ENCODE data around the gene GPC6.

GPC6 gene

DNA sequence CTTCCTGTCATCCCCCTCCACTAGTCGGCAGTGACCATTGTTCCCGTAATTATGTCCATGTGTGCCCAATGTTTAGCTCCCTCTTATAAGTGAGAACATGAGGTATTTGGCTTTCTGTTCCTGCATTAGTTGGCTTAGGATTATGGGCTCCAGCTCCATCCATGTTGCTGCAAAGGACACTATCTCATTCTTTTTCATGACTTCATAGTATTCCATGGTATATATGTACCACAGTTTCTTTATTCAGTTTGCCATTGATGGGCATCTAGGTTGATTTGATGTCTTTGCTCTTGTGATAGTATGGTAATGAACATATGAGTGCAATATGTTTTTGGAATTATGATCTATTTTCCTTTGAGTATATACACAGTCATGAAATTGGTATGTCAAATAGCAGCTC is 730.8 kb downstream of the GPC6 start:
- DNase-seq (ENCODE audit: low spot score) (no peak), FAIRE-seq (no peak)

DNA sequence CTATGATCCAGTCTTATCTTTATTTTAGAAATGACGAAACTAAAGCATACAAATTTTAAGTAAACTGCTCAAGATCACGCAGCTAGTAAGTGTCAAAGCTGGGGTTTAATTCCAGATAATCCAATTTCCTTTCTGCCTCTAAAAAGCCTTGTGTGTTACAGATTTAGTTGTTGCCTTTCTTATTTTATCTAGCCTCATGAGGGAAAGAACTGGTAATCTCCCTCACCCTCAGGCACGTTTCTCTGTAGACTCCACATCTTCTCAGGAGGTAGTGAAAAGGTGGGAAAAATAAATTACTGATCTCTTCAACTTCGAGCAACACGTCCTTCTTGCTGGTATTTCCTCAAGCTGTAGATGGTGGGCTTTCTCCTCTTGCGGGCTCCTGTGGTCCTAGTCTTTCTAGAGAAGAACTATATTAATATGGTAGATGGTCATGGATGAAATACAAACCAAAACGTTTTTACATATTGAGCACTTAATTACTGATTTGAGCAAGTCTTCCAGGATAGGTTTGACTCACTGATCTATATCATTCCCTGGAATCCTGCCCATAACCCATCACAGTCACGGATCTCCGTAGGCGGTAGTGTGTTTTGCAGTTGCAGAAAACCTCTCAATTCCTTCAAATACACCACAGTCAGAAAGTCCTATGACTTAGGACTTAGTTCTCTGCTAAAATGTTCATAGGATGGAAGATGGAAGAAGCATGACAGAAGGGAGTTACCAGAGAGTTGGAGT is 733.4 kb downstream of the GPC6 start:
- DNase-seq (ENCODE audit: low spot score): no peak

DNA sequence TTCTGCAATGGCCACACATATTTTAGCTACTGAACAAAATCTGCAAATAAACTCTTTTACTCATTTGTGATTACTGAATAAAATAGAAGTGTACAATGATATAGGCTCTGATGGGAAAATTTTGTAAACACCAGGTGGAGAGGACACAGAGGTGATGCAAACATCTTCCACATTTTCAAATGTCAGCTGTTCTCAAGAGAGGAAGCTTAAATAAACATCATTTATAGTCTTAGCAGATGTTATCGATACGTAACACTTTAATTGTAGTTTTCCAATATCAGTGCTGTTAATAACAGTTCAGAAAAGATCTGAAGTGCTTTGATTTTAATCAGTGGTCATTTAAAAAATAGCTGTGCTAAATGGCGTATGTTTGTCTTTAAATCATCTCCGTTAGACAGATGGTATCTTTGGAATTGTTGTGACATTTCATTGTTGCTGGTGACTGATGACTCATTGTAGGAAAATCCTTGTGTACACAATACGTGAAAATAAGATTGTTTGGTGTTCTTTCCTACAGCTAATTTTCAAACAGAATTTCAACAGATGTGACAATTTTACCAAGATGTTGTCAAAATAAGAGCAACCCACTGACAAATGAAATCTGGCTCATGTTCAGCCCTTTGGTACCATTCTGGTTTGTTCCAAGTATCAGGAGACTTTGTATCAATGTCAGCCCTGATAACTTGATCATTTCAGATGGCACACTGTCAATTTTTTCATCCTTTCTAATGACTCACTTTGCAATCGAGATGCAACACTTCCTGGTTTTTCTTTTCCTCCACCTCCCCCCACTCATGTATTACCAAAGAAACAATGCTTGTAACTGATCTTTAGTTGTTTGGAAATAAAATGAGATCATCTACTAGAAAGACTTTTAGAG is 736.9 kb downstream of the GPC6 start:
- DNase-seq (ENCODE audit: low spot score) (peak; percentile 12), FAIRE-seq (no peak)

More for the DNA sequence above, 733.4 kb downstream of the GPC6 start:
- no peak for FAIRE-seq

- DNase-seq (ENCODE audit: low spot score): no peak
- no peak for FAIRE-seq
These were observed 737.5 kb downstream of the GPC6 start for GRCh38 chr13:93964146-93964512.

DNA sequence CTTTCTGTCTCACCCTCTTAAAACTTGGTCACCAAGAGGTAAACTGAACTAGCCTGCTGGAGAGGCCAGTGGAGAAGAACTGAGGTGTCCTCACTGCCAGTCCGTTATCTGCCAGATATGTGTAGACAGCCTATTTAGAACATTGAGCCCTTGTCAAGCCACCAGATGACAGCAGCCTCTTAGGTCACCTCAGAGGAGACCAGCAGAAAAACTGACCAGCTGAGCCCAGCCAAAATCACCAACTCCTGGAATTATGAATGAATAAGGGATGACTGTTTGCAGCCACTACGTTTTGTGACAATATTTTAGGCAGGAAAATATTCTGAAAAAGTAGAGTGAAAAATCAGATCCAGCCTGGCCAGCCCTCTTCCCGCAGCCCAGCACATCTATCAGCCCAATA is 739.0 kb downstream of the GPC6 start:
- DNase-seq (ENCODE audit: low spot score) (no peak), FAIRE-seq (no peak)

DNA sequence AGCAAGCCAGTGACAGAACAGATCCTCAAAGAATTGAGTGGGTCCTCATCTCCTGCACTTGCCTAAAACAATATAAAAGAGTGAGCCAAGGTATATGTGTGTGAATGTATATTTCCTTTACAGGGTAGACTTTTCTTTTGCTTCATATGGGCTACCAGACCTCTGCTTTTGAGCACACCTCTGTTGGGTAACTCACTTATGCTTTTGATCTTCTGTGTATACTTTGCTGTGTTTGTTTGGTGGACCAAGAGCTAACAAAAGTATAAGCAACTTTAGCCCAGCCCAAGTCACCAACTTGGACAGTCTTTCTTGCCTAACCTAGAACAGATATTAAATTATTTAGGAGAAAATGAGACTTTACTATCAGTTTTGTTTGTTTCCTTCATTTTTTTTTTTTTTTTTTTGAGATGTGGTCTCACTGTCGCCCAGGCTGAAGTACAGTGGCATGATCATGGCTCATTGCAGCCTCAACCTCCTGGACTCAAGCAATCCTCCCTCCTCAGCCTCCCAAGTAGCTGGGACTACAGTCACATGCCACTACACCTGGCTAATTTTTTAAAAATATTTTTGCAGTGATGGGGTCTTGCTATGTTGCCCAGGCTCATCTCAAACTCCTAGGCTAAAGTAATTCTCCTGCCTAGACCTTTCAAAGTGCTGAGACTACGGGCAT is 739.8 kb downstream of the GPC6 start:
- no peak for FAIRE-seq
- DNase-seq (ENCODE audit: low spot score): no peak

DNA sequence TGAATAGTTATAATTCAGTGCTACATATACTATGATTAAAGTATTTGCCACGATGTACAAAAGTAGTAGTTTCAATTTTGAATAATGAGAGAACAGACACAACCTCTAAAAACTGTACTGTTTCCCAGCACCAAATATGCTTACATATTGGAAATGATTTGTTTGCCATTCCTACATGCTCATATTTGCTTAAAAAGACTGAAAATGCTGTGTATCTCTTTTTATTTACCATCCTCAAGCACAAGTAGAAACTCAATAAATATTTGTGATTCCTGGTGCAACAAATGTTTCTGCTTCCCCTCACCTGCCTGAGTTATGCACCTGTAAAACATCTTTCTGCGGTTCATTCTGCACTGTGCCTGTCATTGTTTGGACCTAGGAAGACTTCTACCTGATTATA is 740.7 kb downstream of the GPC6 start:
- FAIRE-seq (no peak), DNase-seq (ENCODE audit: low spot score) (no peak)

GRCh38 chr13:93975242-93975641 is 748.6 kb downstream of the GPC6 start:
- no peak for DNase-seq (ENCODE audit: low spot score)

DNA sequence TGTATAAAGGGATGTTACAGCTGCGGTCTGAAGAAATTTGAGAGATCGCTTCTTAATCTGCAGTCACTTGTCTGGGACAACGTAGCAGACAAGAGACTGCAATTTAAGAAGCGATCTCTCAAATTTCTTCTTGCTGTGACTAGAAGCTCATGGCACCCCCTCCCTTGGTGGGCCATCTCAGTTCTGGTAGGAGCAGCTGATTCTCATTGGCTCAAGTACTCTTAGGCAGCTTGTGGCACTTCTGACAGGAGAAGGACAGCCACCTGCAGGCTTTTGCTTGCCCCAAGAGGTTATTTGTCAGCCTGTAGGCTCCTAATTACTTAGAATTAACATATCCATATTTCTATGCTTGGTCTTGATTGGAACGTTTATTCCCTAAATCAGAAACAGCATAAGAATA is 749.9 kb downstream of the GPC6 start:
- DNase-seq (ENCODE audit: low spot score) (no peak), FAIRE-seq (no peak)

More at GRCh38 chr13:93975242-93975641, 748.6 kb downstream of the GPC6 start:
- no peak for FAIRE-seq

DNA sequence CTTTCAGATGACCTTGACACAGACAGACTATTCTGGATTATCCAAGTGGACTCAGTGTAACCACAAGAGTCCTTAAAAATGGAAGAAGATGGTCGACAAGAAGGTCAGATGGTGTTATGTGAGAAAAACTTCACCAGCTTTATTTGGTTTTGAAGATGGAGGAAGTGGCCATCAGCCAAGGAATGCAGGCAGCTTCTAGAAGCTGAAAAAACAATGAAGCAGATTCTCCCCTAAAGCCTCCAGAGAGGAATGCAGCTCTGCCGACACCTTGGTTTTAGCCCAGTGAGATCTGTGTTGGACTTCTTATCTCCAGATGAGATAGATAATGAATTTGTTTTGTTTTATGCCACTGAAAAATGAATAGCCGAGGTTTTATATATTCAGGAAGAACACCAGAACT is 751.4 kb downstream of the GPC6 start:
- DNase-seq (ENCODE audit: low spot score): no peak
- FAIRE-seq: no peak

DNA sequence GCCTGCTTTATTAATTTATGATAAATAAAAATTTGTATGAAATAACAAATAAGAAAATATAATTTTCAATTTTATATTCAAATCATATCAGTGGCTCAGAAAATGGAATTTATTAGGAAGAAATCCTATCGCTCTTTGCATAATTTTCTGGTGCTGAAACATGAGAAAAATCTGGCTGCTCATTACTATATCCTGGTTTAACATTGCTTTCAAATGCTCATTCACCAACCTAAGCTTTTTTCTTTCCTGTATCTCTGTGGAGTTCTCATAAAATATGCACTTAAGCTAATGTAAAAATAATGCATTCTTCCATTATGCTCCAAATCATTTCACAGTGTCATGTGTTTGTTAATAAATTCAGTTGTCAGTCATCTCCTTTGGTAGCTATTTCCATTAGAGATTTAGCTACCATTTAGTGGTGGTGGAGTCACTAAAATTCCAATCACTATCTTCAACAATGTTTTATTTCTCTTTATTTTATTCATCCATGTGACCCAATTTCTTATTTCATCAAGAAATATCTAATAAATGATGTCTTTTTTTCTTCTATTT is 754.9 kb downstream of the GPC6 start:
- no peak for DNase-seq (ENCODE audit: low spot score)
- FAIRE-seq: no peak

DNA sequence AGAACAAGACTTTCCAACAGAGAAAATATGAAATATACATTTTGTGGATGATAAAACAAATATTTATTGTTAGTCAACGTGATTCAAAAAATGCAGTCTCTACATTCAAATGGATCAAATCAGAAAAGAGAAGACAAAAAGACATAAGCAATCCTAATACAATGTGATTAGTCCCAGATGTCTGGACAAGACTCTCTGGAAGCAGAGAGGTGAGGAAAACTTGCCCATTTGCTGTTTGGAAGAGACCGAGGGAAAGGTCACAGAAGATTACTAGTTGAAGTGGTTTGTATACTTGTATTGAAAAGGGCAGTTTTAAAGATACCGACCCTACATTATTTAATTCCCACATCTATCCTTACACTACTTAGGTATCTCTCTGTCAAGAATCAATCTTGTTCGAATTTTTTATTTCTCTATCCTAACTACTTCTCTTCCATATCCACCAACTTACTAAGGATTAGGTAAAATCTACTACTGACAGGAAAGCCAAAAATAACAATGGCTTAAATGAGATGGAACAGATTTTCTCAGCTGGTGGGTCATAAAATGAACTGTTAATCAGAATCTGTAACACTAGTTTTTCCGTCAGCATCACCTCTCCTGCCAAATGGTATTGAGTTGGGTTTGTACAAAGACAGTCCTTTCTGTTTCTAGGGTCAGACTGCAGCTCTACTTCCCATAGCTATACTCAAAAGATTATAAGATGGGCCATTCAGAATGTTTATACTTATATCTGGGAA is 755.7 kb downstream of the GPC6 start:
- no peak for FAIRE-seq
- DNase-seq (ENCODE audit: low spot score): no peak

DNA sequence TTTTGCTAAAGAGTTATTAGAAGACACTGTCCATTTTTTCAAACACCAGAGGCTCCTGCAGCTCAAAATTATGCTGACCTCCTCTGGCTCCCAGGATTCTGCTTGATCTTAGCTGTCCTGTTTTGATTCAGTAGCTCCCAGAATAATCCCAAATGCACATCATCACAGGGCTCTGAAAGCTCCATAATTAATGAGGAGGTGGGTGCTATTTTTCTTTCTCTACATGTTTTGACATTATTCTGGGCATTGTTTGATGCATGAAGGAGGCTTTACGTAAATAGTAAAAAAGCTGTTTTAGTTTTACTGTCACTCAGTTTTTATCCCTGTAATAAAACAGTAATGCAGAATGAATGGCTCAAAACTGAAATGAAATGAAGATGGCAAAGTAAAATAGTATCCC is 757.4 kb downstream of the GPC6 start:
- DNase-seq (ENCODE audit: low spot score): no peak
- no peak for FAIRE-seq

GRCh38 chr13:93984876-93985275 is 758.3 kb downstream of the GPC6 start:
- no peak for FAIRE-seq
- DNase-seq (ENCODE audit: low spot score): no peak

GRCh38 chr13:93987458-93987857 is 760.9 kb downstream of the GPC6 start:
- no peak for FAIRE-seq
- DNase-seq (ENCODE audit: low spot score): no peak

GRCh38 chr13:93991569-93991968 is 765.0 kb downstream of the GPC6 start:
- no peak for FAIRE-seq
- DNase-seq (ENCODE audit: low spot score): no peak

DNA sequence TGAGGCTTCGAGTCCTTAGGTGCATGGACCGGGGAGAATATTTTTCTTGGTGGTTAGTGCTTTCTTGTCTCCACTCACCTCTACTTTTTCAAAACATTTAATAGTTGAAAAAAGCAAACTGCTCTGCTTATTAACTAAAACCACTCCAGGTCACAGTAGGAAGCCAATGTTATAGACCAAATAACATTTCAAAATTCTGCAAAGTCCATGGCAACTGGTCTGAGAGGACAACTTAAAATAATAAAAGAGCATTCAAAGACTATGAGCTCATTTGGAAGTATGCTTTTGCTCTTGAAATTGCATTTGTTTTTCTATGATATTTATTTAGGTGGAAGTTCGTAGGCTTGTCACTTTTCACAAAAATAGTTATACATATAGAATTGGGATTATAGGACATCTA is 769.9 kb downstream of the GPC6 start:
- DNase-seq (ENCODE audit: low spot score) (no peak), FAIRE-seq (no peak)

DNA sequence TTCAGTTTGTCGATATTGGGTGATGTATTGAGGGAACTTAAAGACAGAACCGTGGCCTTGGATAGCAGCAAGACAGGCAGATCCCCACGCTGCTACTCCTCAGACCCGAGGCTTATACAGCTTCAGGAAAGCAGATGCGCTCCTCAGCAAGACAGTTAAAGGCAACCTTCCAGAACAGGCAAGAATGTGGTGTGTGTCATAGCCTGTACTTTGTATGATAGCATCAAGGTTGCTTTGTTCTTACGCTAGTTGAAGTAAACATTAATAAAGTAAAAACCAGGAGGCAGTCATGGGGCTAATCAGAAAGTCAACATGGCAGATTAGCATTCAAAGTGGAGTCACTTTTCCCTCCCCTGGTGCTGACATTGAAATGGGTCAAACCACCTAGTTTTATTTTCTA is 779.7 kb downstream of the GPC6 start:
- DNase-seq (ENCODE audit: low spot score) (no peak), FAIRE-seq (no peak)

GRCh38 chr13:94007072-94007471 is 780.5 kb downstream of the GPC6 start:
- FAIRE-seq: no peak
- DNase-seq (ENCODE audit: low spot score): no peak

GRCh38 chr13:94009701-94010100 is 783.1 kb downstream of the GPC6 start:
- FAIRE-seq (no peak), DNase-seq (ENCODE audit: low spot score) (no peak)

GRCh38 chr13:94014461-94014860 is 787.9 kb downstream of the GPC6 start:
- DNase-seq (ENCODE audit: low spot score) (no peak), FAIRE-seq (no peak)

Data from RCC 7860 (cell line).